Breast epithelium (tissue), 3 donors: ENCODE measurements around the gene GABRB3.

Experiments used
- CTCF ChIP-seq, 3 donors: fragments of 450-650 bp; IDR thresholded peaks; one replicate each; pipeline ENCODE4 v1.5.1; 2016 to 2017; ENCODE audit warnings: antibody characterized with exemption in 3 of 3, mild to moderate bottlenecking in 3 of 3, moderate library complexity in 3 of 3
- POLR2AphosphoS5 ChIP-seq, 3 donors: sonication (generic); formaldehyde crosslinking; IDR thresholded peaks; one replicate each; pipeline ENCODE4 v1.6.1; 2017; ENCODE audit warnings: antibody characterized with exemption in 3 of 3

GRCh38 chr15:26676115-26676514, 96.8 kb downstream of the GABRB3 start:
- no peak for TF ChIP-seq CTCF (IDR thresholded peaks at IDR 0.05)
- TF ChIP-seq POLR2AphosphoS5 (IDR thresholded peaks at IDR 0.05) = no peak
